ENCODE data around the gene NFKBIB. TPM values are rescaled to one million over a fixed set of nuclear protein-coding genes. Genes with fewer than 3 reads are reported as not detected.

The NFKBIB gene
- total and polyA plus RNA-seq, 2 of the 8 experiments (the other 6 are each of a cell fraction or from before 2014, with no cell fraction given), result 37.3 to 44.1 TPM

DNA sequence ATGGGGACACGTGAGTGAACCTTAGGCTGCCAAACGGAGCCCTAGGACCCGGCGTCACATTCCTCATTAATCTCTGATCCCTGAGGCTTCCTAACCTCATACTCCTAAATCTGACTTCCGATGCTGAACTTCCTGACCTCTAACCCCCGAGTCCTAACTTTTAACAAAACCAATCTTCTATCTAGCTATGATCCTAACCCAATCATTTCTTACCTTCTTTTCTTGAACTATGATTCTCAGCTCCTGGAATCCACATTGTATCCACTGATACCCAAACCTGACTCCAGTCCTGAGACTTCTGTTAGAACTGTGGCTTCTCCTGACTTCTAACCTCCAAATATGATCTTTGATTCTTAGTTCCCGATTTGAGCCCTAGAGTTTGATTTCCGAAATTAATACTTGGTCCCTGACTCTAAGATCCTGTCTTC is 447 bp downstream of the NFKBIB start:
- H4K91ac ChIP-seq (replicated peaks; ENCODE audit: insufficient read length, low read length), result peak overlapping the region; percentile 52
- H2AK5ac ChIP-seq (ENCODE audit: low read depth, low read length), result no peak overlapping the region
- POLR2A ChIA-PET (ENCODE audit: partially characterized antibody), result interaction anchor here (0.5 to 2.5 kb wide), 23 partner anchors 9 to 1534 kb away, joined by 3 to 11 read pairs (median 4); partner anchors contain the start of genes CCER2, ECH1, FBXO17 and MRPS12
- H2BK12ac ChIP-seq (ENCODE audit: low read depth, low read length), result no peak overlapping the region
- H3K27ac ChIP-seq (ENCODE audit: low read depth, low read length), result peak overlapping the region; percentile 80
- no peak overlapping the region for H3K14ac ChIP-seq (ENCODE audit: insufficient read length)
- peaks cover 0 to 2% (median 0%) of the 10 kb centered on the region in 4 experiments; a peak in 2 of 8 replicates for H3K36me3 ChIP-seq (ENCODE audit: control insufficient read depth in 2 of 4, insufficient read depth in 4 of 4, low read length in 3 of 4)
- H2BK5ac ChIP-seq (ENCODE audit: low read depth, low read length), result no peak overlapping the region
- H3K56ac ChIP-seq (replicated peaks; ENCODE audit: insufficient read length, low read depth, low read length), result no peak overlapping the region
- H2BK20ac ChIP-seq (ENCODE audit: low read length), result no peak overlapping the region
- H3K18ac ChIP-seq (ENCODE audit: extremely low read depth, low read length), result peak overlapping the region; percentile 66; the same call in 1 of the 2 replicates
- no peak for DNase-seq (ENCODE audit: low read depth in 1 of 2, low spot score in 2 of 2)
- peaks cover 0 to 3% of the 10 kb centered on the region in 2 experiments for H4K20me1 ChIP-seq (replicated peaks in 1 of 2; ENCODE audit: control insufficient read depth in 1 of 2, insufficient read depth in 2 of 2, low read length in 2 of 2)
- no peaks in the 10 kb centered on the region; the same call in 1 of the 2 replicates for H3K79me1 ChIP-seq (ENCODE audit: low read depth, low read length)
- H2BK15ac ChIP-seq (ENCODE audit: low read length), result no peak overlapping the region
- H3K23ac ChIP-seq (ENCODE audit: insufficient read length), result no peak overlapping the region
- peaks cover 0 to 16% of the 10 kb centered on the region in 2 experiments; a peak in 2 of 4 replicates for H3K79me2 ChIP-seq (ENCODE audit: control insufficient read depth in 1 of 2, insufficient read depth in 2 of 2, low read length in 2 of 2)
- no peak for FAIRE-seq
- H3K4me2 ChIP-seq (ENCODE audit: insufficient read depth in 1 of 2, low read depth in 2 of 2, low read length in 2 of 2), result peak overlapping the region; percentile 84 to 94
- no peak overlapping the region for H2BK120ac ChIP-seq (replicated peaks; ENCODE audit: low read depth, low read length)
- WGBS, 2 experiments (ENCODE audit: extremely low coverage in 1 of 2, insufficient coverage in 1 of 2, insufficient read length in 1 of 2, insufficient replicate concordance in 2 of 2, low coverage in 1 of 2, low lambda C conversion rate in 2 of 2, missing lambda C conversion rate in 1 of 2), result 9 to 100% methylated on average over 1 to 8 of the region's 8 CpGs
- H3K23me2 ChIP-seq (ENCODE audit: low read depth, low read length), result peaks cover 13% of the 10 kb centered on the region; the same call in 1 of the 2 replicates
- peaks cover 0 to 9% (median 4%) of the 10 kb centered on the region in 4 experiments; a peak in 3 of 7 replicates for H3K27me3 ChIP-seq (replicated peaks in 1 of 4; ENCODE audit: control insufficient read depth in 3 of 4, extremely low read depth in 1 of 4, insufficient read depth in 3 of 4, low read length in 3 of 4)
- H3K9ac ChIP-seq (replicated peaks in 1 of 4; ENCODE audit: extremely low read depth in 1 of 4, low read depth in 3 of 4, low read length in 3 of 4), result peak overlapping the region in 3 of 4 experiments; percentile 76 to 83 (median 78); a peak in 6 of 7 replicates
- peak overlapping the region; percentile 74 to 90 (median 84) for H3K4me3 ChIP-seq (ENCODE audit: extremely low read depth in 1 of 4, insufficient read depth in 2 of 4, low read depth in 3 of 4, low read length in 4 of 4)
- H2AFZ ChIP-seq (ENCODE audit: low read length), result 0 out of 2 replicates have a peak overlapping the region, but pooled peaks have one; percentile 7
- H3K9me3 ChIP-seq (ENCODE audit: insufficient read depth in 2 of 2, low read depth in 1 of 2, low read length in 1 of 2), result 0 out of 4 replicates have a peak, but pooled peaks cover 0 to 2% of the 10 kb centered on the region in 2 experiments
- peak overlapping the region; percentile 86; the same call in 1 of the 2 replicates for H4K8ac ChIP-seq (ENCODE audit: extremely low read depth, insufficient read depth, low read length)
- H4K5ac ChIP-seq (ENCODE audit: insufficient read length, low read depth, low read length), result peak overlapping the region; percentile 58
- peaks cover 0 to 9% (median 3%) of the 10 kb centered on the region in 4 experiments; a peak in 4 of 7 replicates for H3K4me1 ChIP-seq (replicated peaks in 1 of 4; ENCODE audit: control insufficient read depth in 3 of 4, insufficient read depth in 4 of 4, low read length in 3 of 4)
- CTCF ChIA-PET (ENCODE audit: partially characterized antibody), result interaction anchor here (0.6 to 2.3 kb wide), 10 partner anchors 9 to 215 kb away, joined by 3 to 11 read pairs (median 4); partner anchors contain the start of genes CCER2, MRPS12 and SARS2
- peak overlapping the region; percentile 1 for H3K4ac ChIP-seq (replicated peaks; ENCODE audit: insufficient read length, low read depth, low read length)
- TF ChIP-seq USF2 (IDR thresholded peaks at IDR 0.05; ENCODE audit: low read length) (no peak; the same call in 1 of the 2 replicates), ZNF274 (IDR thresholded peaks at IDR 0.05; ENCODE audit: borderline replicate concordance, extremely low read depth, low read length) (no peak), SIN3A (conservative IDR thresholded peaks at IDR 0.05 in 1 of 2, IDR thresholded peaks at IDR 0.05 in 1 of 2; ENCODE audit: low read depth in 1 of 2, low read length in 2 of 2) (0 out of 4 replicates have a peak, but pooled peaks of 1 of the 2 experiments have one; percentile 53), CREB1 (IDR thresholded peaks at IDR 0.05) (0 out of 2 replicates have a peak, but pooled peaks have one; percentile 46), SUZ12 (IDR thresholded peaks at IDR 0.05; ENCODE audit: low read length) (no peak), SIRT6 (IDR thresholded peaks at IDR 0.05; ENCODE audit: low read length) (no peak), GTF2F1 (IDR thresholded peaks at IDR 0.05; ENCODE audit: borderline replicate concordance, low read depth, low read length) (no peak), POLR2A (IDR thresholded peaks at IDR 0.05; ENCODE audit: control extremely low read depth in 1 of 2, low read depth in 2 of 2, low read length in 2 of 2) (peak in 1 of 2 experiments; percentile 60; a peak in 1 of 3 replicates), TAF1 (IDR thresholded peaks at IDR 0.05; ENCODE audit: low read depth, low read length) (peak; percentile 79), SP2 (IDR thresholded peaks at IDR 0.05; ENCODE audit: low read length) (no peak), SP4 (IDR thresholded peaks at IDR 0.05; ENCODE audit: low read length) (no peak)
- TF ChIP-seq, protein P1, sequence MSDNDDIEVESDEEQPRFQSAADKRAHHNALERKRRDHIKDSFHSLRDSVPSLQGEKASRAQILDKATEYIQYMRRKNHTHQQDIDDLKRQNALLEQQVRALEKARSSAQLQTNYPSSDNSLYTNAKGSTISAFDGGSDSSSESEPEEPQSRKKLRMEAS (IDR thresholded peaks at IDR 0.05), result peak; percentile 4; the same call in 1 of the 2 replicates

Measured in H1 (cell line).